Measurements from ENCODE around the gene RARRES2.
"Not testable (repeated sequence)": the region's sequence is repeated elsewhere in the genome, so short reads cannot be mapped to it uniquely, and the experiment has no call there.

Gene RARRES2

GRCh38 chr7:150341263-150342120 lies at the start of gene RARRES2:
Gene RARRES2 (minus strand): TSS chr7:150341629. CDS start chr7:150340609, 1,020 bp downstream.
- no peak for TF ChIP-seq CTCF (IDR thresholded peaks at IDR 0.05)
- H3K4me3 ChIP-seq = peak within 1 kb of the TSS; percentile 86
- peak within 1 kb of the TSS; percentile 38 to 87 for H3K27ac ChIP-seq
- no peak for DNase-seq (ENCODE audit: low spot score)

GRCh38 chr7:150390205-150390604 lies 48.8 kb upstream of the RARRES2 start:
- Histone ChIP-seq H3K27ac (no peak overlapping the region), H3K4me3 (no peak overlapping the region)
- DNase-seq (ENCODE audit: low spot score) = no peak
- TF ChIP-seq CTCF (IDR thresholded peaks at IDR 0.05) = no peak

GRCh38 chr7:150389532-150389816 lies 48.0 kb upstream of the RARRES2 start:
- H3K27ac ChIP-seq = no peak overlapping the region
- H3K4me3 ChIP-seq = no peak overlapping the region
- no peak for TF ChIP-seq CTCF (IDR thresholded peaks at IDR 0.05)
- DNase-seq (ENCODE audit: low spot score) = no peak

- Histone ChIP-seq H3K4me3 (no peak overlapping the region), H3K27ac (no peak overlapping the region)
- TF ChIP-seq CTCF (IDR thresholded peaks at IDR 0.05) = peak; percentile 27
- no peak for DNase-seq (ENCODE audit: low spot score)
Measured at GRCh38 chr7:150388709-150389531, 47.5 kb upstream of the RARRES2 start.

GRCh38 chr7:150388306-150388705 lies 46.9 kb upstream of the RARRES2 start:
- no peak for TF ChIP-seq CTCF (IDR thresholded peaks at IDR 0.05)
- Histone ChIP-seq H3K4me3 (no peak overlapping the region), H3K27ac (no peak overlapping the region)
- no peak for DNase-seq (ENCODE audit: low spot score)

GRCh38 chr7:150385884-150386283 lies 44.5 kb upstream of the RARRES2 start:
- DNase-seq (ENCODE audit: low spot score); H3K4me3 ChIP-seq; H3K27ac ChIP-seq: not testable (repeated sequence)

- Histone ChIP-seq H3K27ac (no peak overlapping the region), H3K4me3 (no peak overlapping the region)
- no peak for TF ChIP-seq CTCF (IDR thresholded peaks at IDR 0.05)
- DNase-seq (ENCODE audit: low spot score) = no peak
Measured at GRCh38 chr7:150385302-150385723, 43.9 kb upstream of the RARRES2 start.

Data from coronary artery (tissue), 2 donors.